GM19239 (cell line): ENCODE results near the gene SURF1.
"Not testable (repeated sequence)": the region's sequence is repeated elsewhere in the genome, so short reads cannot be mapped to it uniquely, and the experiment has no call there.

Source experiments
- DNase-seq: peaks from one replicate; pipeline ENCODE4 v3.0.0; 2011; ENCODE audit warnings: low spot score; ENCODE audit not compliant: insufficient read length
- FAIRE-seq: peaks from 2 replicates; lab custom pipeline; 2011; peaks lifted over from hg19 to GRCh38; lab: Jason Lieb, UNC

The SURF1 gene, protein sequence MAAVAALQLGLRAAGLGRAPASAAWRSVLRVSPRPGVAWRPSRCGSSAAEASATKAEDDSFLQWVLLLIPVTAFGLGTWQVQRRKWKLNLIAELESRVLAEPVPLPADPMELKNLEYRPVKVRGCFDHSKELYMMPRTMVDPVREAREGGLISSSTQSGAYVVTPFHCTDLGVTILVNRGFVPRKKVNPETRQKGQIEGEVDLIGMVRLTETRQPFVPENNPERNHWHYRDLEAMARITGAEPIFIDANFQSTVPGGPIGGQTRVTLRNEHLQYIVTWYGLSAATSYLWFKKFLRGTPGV

GRCh38 chr9:133356391-133357091 is at the start of gene SURF1, which contains the start of gene SURF2:
Gene SURF1 (minus strand): TSS chr9:133356487. CDS start chr9:133356453, 34 bp downstream.
Gene SURF2 (plus strand): TSS chr9:133356550. CDS start chr9:133356593, 43 bp downstream.
- FAIRE-seq, result peak; percentile 28

GRCh38 chr9:133405508-133406438 is 49.5 kb upstream of the SURF1 start:
- DNase-seq (no peak), FAIRE-seq (no peak)

More at GRCh38 chr9:133356391-133357091, at the start of gene SURF1, which contains the start of gene SURF2:
- peak; percentile 88 for DNase-seq

- no peak for DNase-seq
- no peak for FAIRE-seq
Measured at GRCh38 chr9:133404454-133405002, 48.2 kb upstream of the SURF1 start.

DNA sequence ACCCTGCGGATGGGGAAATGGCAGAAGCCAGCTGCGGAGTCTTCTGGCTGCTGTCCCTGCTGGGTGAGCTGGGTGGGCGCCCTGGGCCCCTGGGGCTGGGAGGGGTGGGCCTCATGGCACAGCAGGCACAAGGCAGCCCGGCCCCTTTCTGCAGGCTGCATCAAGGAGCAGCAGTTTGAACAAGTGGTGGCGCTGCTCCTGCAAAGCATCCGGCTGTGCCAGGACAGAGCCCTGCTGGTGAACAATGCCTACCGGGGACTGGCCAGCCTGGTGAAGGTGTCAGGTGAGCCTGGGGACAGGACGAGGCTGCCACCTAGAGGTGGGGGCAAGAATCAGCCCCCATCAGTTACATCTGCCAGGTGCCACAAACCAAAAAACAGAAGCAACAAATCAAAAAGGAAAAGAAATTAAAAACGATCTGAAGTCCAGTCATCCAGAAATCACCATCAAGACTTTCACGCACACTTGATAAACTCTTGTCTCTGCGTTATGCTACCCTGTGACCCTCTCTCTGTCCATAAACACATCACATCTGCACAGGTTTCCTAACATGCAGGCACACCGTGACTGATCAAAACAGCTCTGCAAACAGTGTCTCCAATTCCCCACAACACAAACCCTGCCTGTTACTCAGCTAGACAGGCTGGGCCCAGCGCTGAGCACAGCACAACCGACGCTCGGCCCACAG is 47.6 kb upstream of the SURF1 start:
- no peak for DNase-seq
- no peak for FAIRE-seq

DNA sequence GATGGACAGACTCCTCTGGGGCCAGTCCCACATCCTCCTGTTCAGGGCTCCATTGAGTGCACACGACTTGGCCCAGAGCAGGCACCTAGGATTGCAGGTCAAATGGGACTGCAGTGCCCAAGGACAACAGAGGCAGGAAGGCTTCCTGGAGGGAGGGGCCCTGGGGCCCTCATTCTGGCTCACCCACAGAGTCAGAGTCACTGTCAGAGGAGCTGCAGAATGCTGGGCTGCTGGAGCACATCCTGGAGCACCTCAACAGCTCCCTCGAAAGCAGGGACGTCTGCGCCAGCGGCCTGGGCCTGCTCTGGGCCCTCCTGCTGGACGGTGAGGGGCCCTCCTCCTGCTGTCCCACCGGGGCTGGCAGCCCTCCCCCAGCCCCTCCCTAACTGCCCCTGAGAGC is 46.4 kb upstream of the SURF1 start:
- FAIRE-seq, result no peak
- DNase-seq, result no peak

GRCh38 chr9:133401588-133401987 is 45.3 kb upstream of the SURF1 start:
- DNase-seq, result no peak
- FAIRE-seq, result no peak

- DNase-seq, result no peak
- no peak for FAIRE-seq
Measured at GRCh38 chr9:133400292-133400691, 44.0 kb upstream of the SURF1 start.

DNA sequence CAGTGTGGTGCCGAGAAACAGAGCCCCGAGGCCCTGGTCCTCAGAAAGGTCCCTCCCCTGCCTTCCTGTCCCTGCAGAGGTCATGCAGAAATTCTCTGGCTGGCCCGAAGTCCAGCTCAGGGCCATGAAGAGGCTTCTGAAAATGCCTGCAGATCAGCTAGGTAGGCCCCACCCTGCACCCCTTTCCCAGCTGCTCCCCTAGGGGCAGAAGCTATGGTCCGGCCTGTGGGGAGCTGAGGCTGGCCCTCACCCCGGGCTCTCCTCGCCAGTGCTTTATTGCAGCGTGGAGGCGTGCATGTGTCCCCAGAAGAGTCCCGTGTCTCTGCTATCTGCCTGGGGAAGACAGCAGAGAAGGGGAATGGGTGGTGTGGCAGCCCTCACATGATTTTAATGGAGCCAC is 41.6 kb upstream of the SURF1 start:
- no peak for FAIRE-seq

DNA sequence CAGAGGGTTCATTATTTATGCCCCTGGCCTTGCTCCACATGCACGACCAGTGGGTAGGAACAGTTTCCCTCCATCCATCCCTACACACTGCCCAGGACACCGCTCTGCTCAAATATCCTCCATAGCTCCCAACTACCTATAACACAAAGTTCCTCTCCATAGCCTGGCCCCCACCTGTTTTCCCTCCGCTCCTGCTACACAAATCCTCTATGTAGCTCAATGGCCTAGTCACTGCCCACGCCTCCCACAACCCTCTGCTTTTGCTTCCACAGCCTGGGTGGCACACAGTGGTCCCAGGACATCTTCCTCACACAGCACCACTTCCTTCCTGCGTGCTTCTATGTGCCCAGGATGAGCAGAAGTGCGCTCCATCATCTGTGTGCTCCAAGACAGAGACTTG is 41.1 kb upstream of the SURF1 start:
- FAIRE-seq (no peak), DNase-seq (no peak)

More for the DNA sequence above, 41.6 kb upstream of the SURF1 start:
- DNase-seq, result no peak

DNA sequence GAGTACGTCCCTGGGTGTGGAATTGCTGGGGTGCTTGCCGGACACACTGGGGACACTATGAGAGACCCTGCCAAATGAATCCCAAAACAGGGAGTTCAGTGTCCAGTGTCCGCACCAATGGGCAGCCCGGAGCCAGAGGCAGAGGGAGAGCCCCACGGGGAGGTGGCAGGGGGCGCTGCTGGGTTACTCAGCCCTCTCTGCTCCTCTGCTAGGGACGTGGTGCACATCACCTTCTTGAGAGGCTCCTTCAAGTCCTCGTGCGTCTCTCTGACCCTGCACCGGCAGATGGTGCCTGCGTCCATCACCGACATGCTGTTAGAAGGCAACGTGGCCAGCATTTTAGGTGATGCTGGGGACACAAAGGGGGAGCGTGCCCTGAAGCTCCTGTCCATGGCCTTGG is 40.7 kb upstream of the SURF1 start:
- DNase-seq, result no peak
- FAIRE-seq, result no peak

DNA sequence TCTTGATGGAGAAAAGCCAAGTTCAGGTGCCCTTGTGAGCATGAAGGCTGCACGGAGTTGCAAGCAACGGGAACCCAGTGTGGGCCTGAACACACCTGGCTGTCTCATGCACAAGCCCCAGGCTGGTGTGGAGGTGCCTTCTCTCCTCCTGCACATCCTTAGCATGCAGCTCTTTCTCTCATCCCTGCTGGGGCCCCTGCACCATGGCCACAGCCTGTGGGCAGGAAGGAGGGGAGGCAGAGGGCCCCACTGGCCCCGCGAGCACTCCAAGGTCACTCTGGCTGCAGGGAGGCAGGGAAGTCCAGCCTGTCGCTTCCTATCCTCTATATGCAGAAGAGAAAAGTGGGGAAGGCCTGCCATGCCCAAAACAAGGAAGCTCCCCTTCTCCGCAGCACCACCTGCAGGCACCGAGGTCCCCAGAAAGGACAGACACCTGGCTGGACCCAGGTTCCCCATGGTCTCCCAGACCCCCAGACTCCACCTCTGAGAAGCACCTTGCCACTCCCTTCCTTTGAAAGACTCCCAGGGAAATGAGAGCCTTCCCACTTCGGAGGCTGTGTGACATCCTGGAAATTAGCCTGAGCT is 38.5 kb upstream of the SURF1 start:
- no peak for DNase-seq
- FAIRE-seq, result no peak

- FAIRE-seq, result no peak
- DNase-seq, result no peak
Measured at GRCh38 chr9:133393399-133393798, 37.1 kb upstream of the SURF1 start.

DNA sequence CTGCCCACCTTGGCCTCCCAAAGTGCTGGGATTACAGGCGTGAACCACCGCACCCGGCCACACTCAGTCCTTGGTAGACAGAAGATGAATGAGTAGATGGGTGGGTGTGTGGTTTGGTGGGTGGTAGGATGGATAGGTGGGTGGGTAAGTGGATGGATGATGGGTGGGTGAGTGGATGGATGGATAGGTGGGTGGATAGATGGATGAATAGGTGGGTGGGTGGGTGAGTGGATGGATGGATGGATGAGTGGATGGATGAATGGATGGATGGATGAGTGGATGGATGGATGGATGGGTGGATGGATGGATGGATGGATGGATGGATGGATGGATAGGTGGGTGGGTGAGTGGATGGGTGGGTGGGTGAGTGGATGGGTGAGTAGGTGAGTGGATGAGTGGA is 36.0 kb upstream of the SURF1 start:
- FAIRE-seq, DNase-seq: not testable (repeated sequence)

- FAIRE-seq, DNase-seq: not testable (repeated sequence)
Measured at GRCh38 chr9:133391449-133391848, 35.2 kb upstream of the SURF1 start.

- DNase-seq (no peak), FAIRE-seq (no peak)
Measured at GRCh38 chr9:133390713-133391112, 34.4 kb upstream of the SURF1 start.

- DNase-seq, result no peak
- FAIRE-seq, result no peak
Measured at GRCh38 chr9:133389562-133389961, 33.3 kb upstream of the SURF1 start.

DNA sequence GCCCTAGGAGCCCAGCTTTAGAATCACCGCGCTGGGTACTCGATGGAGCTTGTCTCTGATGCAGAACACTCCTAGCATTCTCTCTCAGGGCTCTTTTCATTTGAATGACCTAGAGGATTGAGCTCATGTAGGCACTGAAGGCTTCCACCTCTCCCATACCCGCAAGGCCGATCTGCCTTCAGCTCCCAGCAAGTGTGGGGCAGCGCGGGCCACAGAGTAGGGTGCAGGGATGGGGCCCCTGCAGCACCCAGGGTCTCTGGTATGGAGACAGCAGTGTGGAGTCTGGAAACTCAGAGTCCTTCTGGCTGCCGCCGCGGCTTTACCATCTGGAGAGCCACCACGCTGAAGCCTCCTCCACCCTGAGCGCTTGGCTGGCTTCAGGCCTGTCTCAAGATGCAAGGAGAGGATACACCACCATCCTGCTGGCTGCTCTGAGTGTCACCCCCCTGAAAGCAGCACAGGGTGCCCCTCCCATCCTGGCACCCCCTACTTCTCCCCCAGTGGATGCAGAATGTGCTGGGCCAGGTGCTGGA is 32.8 kb upstream of the SURF1 start:
- no peak for FAIRE-seq
- no peak for DNase-seq

DNA sequence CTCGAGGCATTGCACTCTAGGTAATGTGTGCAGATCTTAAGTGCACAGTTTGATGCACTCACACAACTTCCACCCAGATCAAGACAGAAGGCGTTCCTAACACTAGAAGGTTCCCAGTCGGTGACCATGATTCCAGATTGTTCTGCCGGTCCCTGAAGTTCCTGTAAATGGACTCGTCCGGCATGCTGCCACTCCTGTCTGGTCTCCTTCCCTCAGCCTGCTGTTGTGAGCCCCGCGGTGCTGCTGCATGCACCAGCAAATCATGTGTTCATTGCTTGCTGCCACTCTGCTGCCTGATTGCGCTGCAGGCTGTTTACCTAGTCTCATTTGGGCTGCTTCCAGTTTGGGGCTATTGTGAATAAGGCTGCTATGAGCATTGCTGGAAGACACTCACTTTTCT is 31.4 kb upstream of the SURF1 start:
- DNase-seq (no peak), FAIRE-seq (no peak)

- no peak for DNase-seq
- FAIRE-seq, result no peak
Measured at GRCh38 chr9:133386338-133386737, 30.1 kb upstream of the SURF1 start.
